K562 (cell line): ENCODE results near the gene LRMDA. TPM values are rescaled to one million over a fixed set of nuclear protein-coding genes. Genes with fewer than 3 reads are reported as not detected.

Source experiments
- ATAC-seq: fragments of 200-7000 bp; cut with Tn5 transposase; 3 replicates; pipeline ENCODE4 v1.9.1; 2020; ENCODE audit warnings: moderate library complexity
- BruUV-seq: library from RNA; stranded (reverse); fragments of 400-500 nt; replicated peaks from 2 replicates; lab custom pipeline; 2021; lab: Mats Ljungman, UMichigan
- CTCF ChIA-PET: fragments of 300-600 bp; formaldehyde crosslinking; extraction: SDS; loops from one replicate; lab custom pipeline; 2021; ENCODE audit warnings: low intra/inter-chr PET ratio; lab: Yijun Ruan, JAX
- POLR2A ChIA-PET: fragments of 300-600, 350-650 bp; sonication (Branson Sonifier 250); formaldehyde crosslinking; extraction: SDS; loops from one replicate; lab custom pipeline; 2021; ENCODE audit warnings: antibody characterized with exemption, inconsistent platforms; lab: Yijun Ruan, JAX
- DNase-seq, 4 experiments: peaks; one replicate each; pipeline versions ENCODE4 v3.0.0 to v3.0.0-alpha.2; 2011 to 2018; ENCODE audit warnings: low spot score in 3 of 4, mixed read lengths in 3 of 4; ENCODE audit errors: extremely low read depth in 1 of 4
- FAIRE-seq: peaks from 2 replicates; lab custom pipeline; 2011; peaks lifted over from hg19 to GRCh38; lab: Jason Lieb, UNC
- H2AFZ ChIP-seq: 2 replicates; pipeline ENCODE4 v1.6.0; 2011; ENCODE audit warnings: low read depth, low read length, control low read depth, inconsistent platforms
- H3K27ac ChIP-seq: fragments of 200-600 bp; 3 replicates; pipeline ENCODE4 v1.8.0; 2011; ENCODE audit warnings: low read depth, mild to moderate bottlenecking, control low read depth, inconsistent platforms, low read length, moderate library complexity, mixed read lengths; ENCODE audit errors: extremely low read depth
- H3K27me3 ChIP-seq, 2 experiments: fragments of 300-600 bp in 1 of 2; 2 replicates in 1 of 2; 3 replicates in 1 of 2; pipeline versions ENCODE4 v1.6.0 to v1.8.0; 2011; ENCODE audit warnings: inconsistent platforms in 2 of 2, low read length in 2 of 2, mild to moderate bottlenecking in 1 of 2, mixed read lengths in 1 of 2, moderate library complexity in 1 of 2; ENCODE audit not compliant: control insufficient read depth in 2 of 2, insufficient read depth in 2 of 2
- H3K36me3 ChIP-seq: fragments of 300-600 bp; 3 replicates; pipeline ENCODE4 v1.8.0; 2011; ENCODE audit warnings: mild to moderate bottlenecking, low read length, inconsistent platforms; ENCODE audit not compliant: control insufficient read depth, insufficient read depth
- H3K4me1 ChIP-seq, 2 experiments: fragments of 200-600 bp in 1 of 2; replicated peaks in 1 of 2; 2 replicates in 1 of 2; 3 replicates in 1 of 2; pipeline versions ENCODE4 v1.5.1 to v1.8.0; 2011; ENCODE audit warnings: inconsistent platforms in 2 of 2, low read length in 2 of 2, mild to moderate bottlenecking in 1 of 2, mixed read lengths in 1 of 2, moderate library complexity in 1 of 2; ENCODE audit not compliant: control insufficient read depth in 2 of 2, insufficient read depth in 2 of 2
- H3K4me2 ChIP-seq: 2 replicates; pipeline ENCODE4 v1.6.1; 2011; ENCODE audit warnings: low read length, control low read depth, inconsistent platforms, mixed read lengths; ENCODE audit not compliant: insufficient read depth
- H3K4me3 ChIP-seq: fragments of 200-600 bp; sonication (generic), shearing (Covaris generic); 2 replicates; pipeline ENCODE4 v1.5.1; 2016; ENCODE audit warnings: control low read depth, inconsistent platforms
- H3K79me2 ChIP-seq: fragments of 200-600 bp; 3 replicates; pipeline ENCODE4 v1.8.0; 2011; ENCODE audit warnings: low read length, inconsistent platforms; ENCODE audit not compliant: control insufficient read depth, insufficient read depth
- H3K9ac ChIP-seq, 2 experiments: 2 replicates each; pipeline versions ENCODE4 v1.6.0 to v1.6.1; 2011; ENCODE audit warnings: low read depth in 2 of 2, low read length in 2 of 2, control low read depth in 1 of 2, inconsistent platforms in 1 of 2, mild to moderate bottlenecking in 1 of 2, mixed read lengths in 1 of 2; ENCODE audit not compliant: insufficient read depth in 1 of 2
- H3K9me1 ChIP-seq: one replicate; pipeline ENCODE4 v1.6.0; 2011; ENCODE audit warnings: inconsistent platforms, mild to moderate bottlenecking, low read length, moderate library complexity; ENCODE audit not compliant: control insufficient read depth, insufficient read depth
- H3K9me3 ChIP-seq: replicated peaks from 2 replicates; pipeline ENCODE4 v1.5.1; 2011; ENCODE audit warnings: low read depth, low read length, inconsistent platforms; ENCODE audit not compliant: control insufficient read depth, insufficient read depth
- H4K20me1 ChIP-seq: replicated peaks from 2 replicates; pipeline ENCODE4 v1.6.1; 2011; ENCODE audit warnings: low read length, inconsistent platforms, mixed read lengths; ENCODE audit not compliant: control insufficient read depth, insufficient read depth
- DMBX1 ChIP-seq: fragments of 250-450 bp; sonication (Bioruptor Pico); IDR thresholded peaks from 2 replicates; pipeline ENCODE4 v1.8.0; 2022; ENCODE audit warnings: inconsistent platforms, mild to moderate bottlenecking, moderate library complexity, borderline replicate concordance
- HCFC1 ChIP-seq: IDR thresholded peaks from 2 replicates; pipeline ENCODE4 v1.6.1; 2012; ENCODE audit warnings: low read depth, low read length, improper control_type of control experiment
- PHB2 ChIP-seq: fragments of 450-650 bp; IDR thresholded peaks from 2 replicates; pipeline ENCODE4 v1.6.1; 2017; ENCODE audit warnings: low read depth
- RB1 ChIP-seq: fragments of 450-650 bp; IDR thresholded peaks from 2 replicates; pipeline ENCODE4 v1.6.1; 2017; ENCODE audit warnings: low read depth, mild to moderate bottlenecking
- ZBTB1 ChIP-seq: sonication (generic); formaldehyde crosslinking; IDR thresholded peaks from 2 replicates; pipeline ENCODE4 v1.8.1; 2023; ENCODE audit warnings: missing genetic modification reagents, low read depth, mild to moderate bottlenecking, borderline replicate concordance
- ZNF780A ChIP-seq: fragments of 250-450 bp; sonication (Bioruptor Pico); IDR thresholded peaks from 2 replicates; pipeline ENCODE4 v1.5.0; 2021; ENCODE audit warnings: mild to moderate bottlenecking
- ZNF785 ChIP-seq: fragments of 250-450 bp; sonication (Bioruptor Pico); IDR thresholded peaks from 2 replicates; pipeline ENCODE4 v1.4.0; 2020; ENCODE audit warnings: mild to moderate bottlenecking
- WGBS: fragments of 100-300 bp; shearing (Covaris generic); methylation state at CpG from one replicate; pipeline ENCODE4 v1.1.6; 2016; ENCODE audit warnings: low coverage, mixed read lengths; ENCODE audit not compliant: insufficient coverage; ENCODE audit errors: missing lambda C conversion rate; 5-methylcytosine and 5-hydroxymethylcytosine counted together
- in situ Hi-C: fragments of 300-500 bp; cut with MboI; formaldehyde crosslinking; loops from 4 replicates; pipeline ENCODE4 v1.15.0; 2018; ENCODE audit warnings: inconsistent platforms, mixed read lengths
- intact Hi-C: fragments of 100-400 bp; cut with micrococcal nuclease; formaldehyde crosslinking; loops from 2 replicates; pipeline ENCODE4 v1.14.2; 2022
- polyA plus RNA-seq, 8 experiments: library from polyadenylated mRNA; depleted of rRNA in 4 of 8; stranded (reverse) in 5 of 8; unstranded in 3 of 8; fragments of >200 nt; fragmentation: Nextera tagmentation in 2 of 8; fragmentation: Illumina TruSeq in 1 of 8; extraction: Ambion mirVana in 2 of 8; extraction: Trizol in 1 of 8; gene quantifications; 2 replicates each; pipeline versions ENCODE4 v1.2.1 to v1.2.3, GENCODE V29; 2011 to 2014; ENCODE audit warnings: inconsistent platforms in 1 of 8, missing spikeins in 1 of 8
- total RNA-seq, 7 experiments: library from RNA; depleted of rRNA in 6 of 7; stranded (reverse); fragments of >200 nt in 6 of 7; fragmentation: Illumina TruSeq in 2 of 7; extraction: Trizol in 2 of 7; gene quantifications; 2 replicates each; pipeline versions ENCODE4 v1.2.1 to v1.2.3, GENCODE V29; 2011 to 2021; ENCODE audit warnings: low replicate concordance in 1 of 7
- TF ChIP-seq, protein P1 (sequence below): IDR thresholded peaks from 2 replicates; pipeline ENCODE4 v1.6.1; 2014; ENCODE audit warnings: antibody characterized with exemption
- TF ChIP-seq, protein P2 (sequence below), 2 experiments: fragments of 450-650 bp in 1 of 2; sonication (generic) in 1 of 2; formaldehyde crosslinking; conservative IDR thresholded peaks; 2 replicates each; pipeline versions ENCODE4 v1.4.0 to v1.8.1; 2020 to 2022; ENCODE audit warnings: mild to moderate bottlenecking in 1 of 2, missing genetic modification reagents in 1 of 2

LRMDA gene
- total and polyA plus RNA-seq, 9 of the 15 experiments (the other 6 are each of a cell fraction or from before 2014, with no cell fraction given): 0.25 TPM; not detected in 8

DNA sequence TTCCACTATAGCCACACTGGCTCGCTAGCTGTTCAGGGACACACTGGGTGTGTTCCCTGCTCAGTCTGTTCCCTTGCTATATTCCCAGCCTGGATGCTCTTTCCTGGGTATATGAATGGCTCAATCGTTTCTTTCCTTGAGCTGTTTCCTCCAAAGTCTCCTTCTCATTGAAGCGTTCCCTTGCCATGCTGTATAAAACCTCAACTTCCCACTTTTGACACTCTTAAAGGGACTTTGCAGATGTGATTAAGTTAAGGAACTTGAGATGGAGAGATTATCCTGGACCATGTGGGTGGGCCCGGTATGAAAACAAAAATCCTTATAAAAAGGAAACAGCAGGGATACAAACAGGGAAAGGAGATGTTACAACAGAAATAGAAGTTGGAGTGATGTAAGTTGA is 973.1 kb downstream of the LRMDA start:
- CTCF ChIA-PET: no interaction called here
- in situ Hi-C loops: no loop called here
- no peak for FAIRE-seq
- TF ChIP-seq RB1 (no peak), HCFC1 (no peak), DMBX1 (CRISPR knock-in tag) (no peak)
- TF ChIP-seq, all 486 proteins: peak for 0
- H3K4me3 ChIP-seq: no peak overlapping the region
- H4K20me1 ChIP-seq: no peaks in the 10 kb centered on the region
- no TSS peak for BruUV-seq
- intact Hi-C loops: no loop called here
- WGBS: 0% methylated on average over 4 of the region's 4 CpGs
- H3K36me3 ChIP-seq: no peaks in the 10 kb centered on the region
- no peaks in the 10 kb centered on the region for H3K27me3 ChIP-seq
- POLR2A ChIA-PET: no interaction called here
- no peaks in the 10 kb centered on the region for H3K4me1 ChIP-seq
- H3K4me2 ChIP-seq: no peak overlapping the region
- ATAC-seq (no peak), DNase-seq (no peak)
- H3K79me2 ChIP-seq: no peaks in the 10 kb centered on the region
- no peak overlapping the region for H3K27ac ChIP-seq
- H3K9me3 ChIP-seq: no peaks in the 10 kb centered on the region; the same call in 1 of the 2 replicates
- H3K9me1 ChIP-seq: no peaks in the 10 kb centered on the region
- H3K9ac ChIP-seq: no peak overlapping the region
- no peak overlapping the region for H2AFZ ChIP-seq

DNA sequence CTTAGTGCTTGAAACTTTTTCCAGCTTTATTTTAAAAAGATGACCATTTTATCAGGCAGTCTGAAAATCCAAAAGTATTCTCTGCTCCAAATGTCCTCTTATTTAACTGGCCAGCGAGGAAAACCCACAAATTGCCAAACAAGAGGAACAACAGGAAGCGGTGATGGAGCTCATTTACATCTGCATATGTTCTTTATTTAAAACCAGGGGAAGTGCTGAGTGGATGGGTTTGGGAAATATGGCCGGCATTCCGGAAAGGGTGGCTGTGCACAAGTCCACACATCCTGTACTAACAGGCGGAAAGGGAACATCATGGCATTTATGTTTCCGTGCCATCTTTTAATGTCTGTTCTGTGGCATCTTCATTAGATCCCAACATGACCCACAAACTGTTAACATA is 974.5 kb downstream of the LRMDA start:
- in situ Hi-C loops (no loop called here), intact Hi-C loops (no loop called here)
- Histone ChIP-seq H3K79me2 (no peaks in the 10 kb centered on the region), H2AFZ (no peak overlapping the region), H3K9me1 (no peaks in the 10 kb centered on the region), H3K4me2 (no peak overlapping the region), H3K27me3 (no peaks in the 10 kb centered on the region), H3K9ac (no peak overlapping the region), H3K36me3 (no peaks in the 10 kb centered on the region), H3K27ac (no peak overlapping the region), H3K4me1 (no peaks in the 10 kb centered on the region), H3K9me3 (no peaks in the 10 kb centered on the region; the same call in 1 of the 2 replicates), H3K4me3 (no peak overlapping the region), H4K20me1 (no peaks in the 10 kb centered on the region)
- WGBS: under 1% methylated on average over 6 of the region's 6 CpGs
- DNase-seq: no peak
- ATAC-seq: no peak
- ChIA-PET POLR2A (no interaction called here), CTCF (interaction anchor here (0.6 kb wide), 1 partner anchor 579 kb away, joined by 3 read pairs; no protein-coding TSS in a partner anchor)
- no TSS peak for BruUV-seq
- TF ChIP-seq, protein P1, sequence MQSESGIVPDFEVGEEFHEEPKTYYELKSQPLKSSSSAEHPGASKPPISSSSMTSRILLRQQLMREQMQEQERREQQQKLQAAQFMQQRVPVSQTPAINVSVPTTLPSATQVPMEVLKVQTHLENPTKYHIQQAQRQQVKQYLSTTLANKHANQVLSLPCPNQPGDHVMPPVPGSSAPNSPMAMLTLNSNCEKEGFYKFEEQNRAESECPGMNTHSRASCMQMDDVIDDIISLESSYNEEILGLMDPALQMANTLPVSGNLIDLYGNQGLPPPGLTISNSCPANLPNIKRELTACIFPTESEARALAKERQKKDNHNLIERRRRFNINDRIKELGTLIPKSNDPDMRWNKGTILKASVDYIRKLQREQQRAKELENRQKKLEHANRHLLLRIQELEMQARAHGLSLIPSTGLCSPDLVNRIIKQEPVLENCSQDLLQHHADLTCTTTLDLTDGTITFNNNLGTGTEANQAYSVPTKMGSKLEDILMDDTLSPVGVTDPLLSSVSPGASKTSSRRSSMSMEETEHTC: no peak
- TF ChIP-seq ZNF785: no peak
- TF ChIP-seq PHB2: no peak
- TF ChIP-seq ZNF780A (CRISPR knock-in tag): no peak
- TF ChIP-seq ZBTB1 (CRISPR knock-in tag): no peak
- TF ChIP-seq, protein P2, sequence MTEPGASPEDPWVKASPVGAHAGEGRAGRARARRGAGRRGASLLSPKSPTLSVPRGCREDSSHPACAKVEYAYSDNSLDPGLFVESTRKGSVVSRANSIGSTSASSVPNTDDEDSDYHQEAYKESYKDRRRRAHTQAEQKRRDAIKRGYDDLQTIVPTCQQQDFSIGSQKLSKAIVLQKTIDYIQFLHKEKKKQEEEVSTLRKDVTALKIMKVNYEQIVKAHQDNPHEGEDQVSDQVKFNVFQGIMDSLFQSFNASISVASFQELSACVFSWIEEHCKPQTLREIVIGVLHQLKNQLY (CRISPR knock-in tag; conservative IDR thresholded peaks at IDR 0.05): no peak
- no peak for FAIRE-seq
